Measurements from ENCODE around the gene STAG3. TPM values are rescaled to one million over a fixed set of nuclear protein-coding genes. Genes with fewer than 3 reads are reported as not detected.

The STAG3 gene
- total and polyA plus RNA-seq, 2 experiments from 2014 or later: 4.6 to 4.7 TPM

DNA sequence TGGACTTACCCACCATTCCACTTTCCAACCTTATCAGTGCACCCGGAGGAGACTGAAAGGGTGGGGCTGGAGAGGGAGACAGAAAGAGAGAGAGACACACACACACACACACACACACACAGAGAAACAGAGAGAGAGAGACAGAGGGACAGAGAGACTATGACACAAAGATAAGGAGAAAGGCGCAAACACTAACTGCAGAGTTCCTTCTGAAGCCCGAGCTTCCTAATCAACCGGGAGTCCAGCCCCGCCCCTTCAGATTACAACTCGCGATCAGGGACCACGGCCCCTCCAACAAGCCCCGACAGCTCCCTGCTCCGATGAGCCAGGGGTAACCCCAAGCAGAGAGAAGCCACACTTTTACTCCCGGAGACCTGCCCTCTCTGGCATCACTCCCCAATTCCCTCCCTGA lies 9.8 kb upstream of the STAG3 start:
- H3K9me3 Mint-ChIP-seq: no peaks in the 10 kb centered on the region

More for the DNA sequence above, 9.8 kb upstream of the STAG3 start:
- Mint-ChIP-seq H3K27me3 (ENCODE audit: insufficient read depth, low read depth, poor library complexity) (peaks cover 43% of the 10 kb centered on the region), H3K4me1 (peaks cover 50% of the 10 kb centered on the region), H3K27ac (no peak overlapping the region), H3K36me3 (ENCODE audit: low read depth) (no peaks in the 10 kb centered on the region; the same call in 2 of the 3 replicates), H3K4me3 (peak overlapping the region; percentile 83)
- H3K27ac ChIP-seq (ENCODE audit: low read depth): no peak overlapping the region
- peaks cover 28% of the 10 kb centered on the region for H3F3A ChIP-seq (replicated peaks; ENCODE audit: low read depth)
- peak overlapping the region; percentile 57 for H2AFZ ChIP-seq
- H3K4me3 ChIP-seq: peak overlapping the region; percentile 73
- no peaks in the 10 kb centered on the region for H3K79me2 ChIP-seq (replicated peaks; ENCODE audit: insufficient read depth)
- DNase-seq (ENCODE audit: low spot score) (peak; percentile 63), ATAC-seq (peak; percentile 4)
- peaks cover 16% of the 10 kb centered on the region for H3K27me3 ChIP-seq (ENCODE audit: insufficient read depth)
- no peak for TF ChIP-seq CREB1 (CRISPR knock-in tag; IDR thresholded peaks at IDR 0.05; ENCODE audit: low read depth)
- TF ChIP-seq, protein P1, sequence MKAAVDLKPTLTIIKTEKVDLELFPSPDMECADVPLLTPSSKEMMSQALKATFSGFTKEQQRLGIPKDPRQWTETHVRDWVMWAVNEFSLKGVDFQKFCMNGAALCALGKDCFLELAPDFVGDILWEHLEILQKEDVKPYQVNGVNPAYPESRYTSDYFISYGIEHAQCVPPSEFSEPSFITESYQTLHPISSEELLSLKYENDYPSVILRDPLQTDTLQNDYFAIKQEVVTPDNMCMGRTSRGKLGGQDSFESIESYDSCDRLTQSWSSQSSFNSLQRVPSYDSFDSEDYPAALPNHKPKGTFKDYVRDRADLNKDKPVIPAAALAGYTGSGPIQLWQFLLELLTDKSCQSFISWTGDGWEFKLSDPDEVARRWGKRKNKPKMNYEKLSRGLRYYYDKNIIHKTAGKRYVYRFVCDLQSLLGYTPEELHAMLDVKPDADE (IDR thresholded peaks at IDR 0.05): no peak
- TF ChIP-seq, protein P2, sequence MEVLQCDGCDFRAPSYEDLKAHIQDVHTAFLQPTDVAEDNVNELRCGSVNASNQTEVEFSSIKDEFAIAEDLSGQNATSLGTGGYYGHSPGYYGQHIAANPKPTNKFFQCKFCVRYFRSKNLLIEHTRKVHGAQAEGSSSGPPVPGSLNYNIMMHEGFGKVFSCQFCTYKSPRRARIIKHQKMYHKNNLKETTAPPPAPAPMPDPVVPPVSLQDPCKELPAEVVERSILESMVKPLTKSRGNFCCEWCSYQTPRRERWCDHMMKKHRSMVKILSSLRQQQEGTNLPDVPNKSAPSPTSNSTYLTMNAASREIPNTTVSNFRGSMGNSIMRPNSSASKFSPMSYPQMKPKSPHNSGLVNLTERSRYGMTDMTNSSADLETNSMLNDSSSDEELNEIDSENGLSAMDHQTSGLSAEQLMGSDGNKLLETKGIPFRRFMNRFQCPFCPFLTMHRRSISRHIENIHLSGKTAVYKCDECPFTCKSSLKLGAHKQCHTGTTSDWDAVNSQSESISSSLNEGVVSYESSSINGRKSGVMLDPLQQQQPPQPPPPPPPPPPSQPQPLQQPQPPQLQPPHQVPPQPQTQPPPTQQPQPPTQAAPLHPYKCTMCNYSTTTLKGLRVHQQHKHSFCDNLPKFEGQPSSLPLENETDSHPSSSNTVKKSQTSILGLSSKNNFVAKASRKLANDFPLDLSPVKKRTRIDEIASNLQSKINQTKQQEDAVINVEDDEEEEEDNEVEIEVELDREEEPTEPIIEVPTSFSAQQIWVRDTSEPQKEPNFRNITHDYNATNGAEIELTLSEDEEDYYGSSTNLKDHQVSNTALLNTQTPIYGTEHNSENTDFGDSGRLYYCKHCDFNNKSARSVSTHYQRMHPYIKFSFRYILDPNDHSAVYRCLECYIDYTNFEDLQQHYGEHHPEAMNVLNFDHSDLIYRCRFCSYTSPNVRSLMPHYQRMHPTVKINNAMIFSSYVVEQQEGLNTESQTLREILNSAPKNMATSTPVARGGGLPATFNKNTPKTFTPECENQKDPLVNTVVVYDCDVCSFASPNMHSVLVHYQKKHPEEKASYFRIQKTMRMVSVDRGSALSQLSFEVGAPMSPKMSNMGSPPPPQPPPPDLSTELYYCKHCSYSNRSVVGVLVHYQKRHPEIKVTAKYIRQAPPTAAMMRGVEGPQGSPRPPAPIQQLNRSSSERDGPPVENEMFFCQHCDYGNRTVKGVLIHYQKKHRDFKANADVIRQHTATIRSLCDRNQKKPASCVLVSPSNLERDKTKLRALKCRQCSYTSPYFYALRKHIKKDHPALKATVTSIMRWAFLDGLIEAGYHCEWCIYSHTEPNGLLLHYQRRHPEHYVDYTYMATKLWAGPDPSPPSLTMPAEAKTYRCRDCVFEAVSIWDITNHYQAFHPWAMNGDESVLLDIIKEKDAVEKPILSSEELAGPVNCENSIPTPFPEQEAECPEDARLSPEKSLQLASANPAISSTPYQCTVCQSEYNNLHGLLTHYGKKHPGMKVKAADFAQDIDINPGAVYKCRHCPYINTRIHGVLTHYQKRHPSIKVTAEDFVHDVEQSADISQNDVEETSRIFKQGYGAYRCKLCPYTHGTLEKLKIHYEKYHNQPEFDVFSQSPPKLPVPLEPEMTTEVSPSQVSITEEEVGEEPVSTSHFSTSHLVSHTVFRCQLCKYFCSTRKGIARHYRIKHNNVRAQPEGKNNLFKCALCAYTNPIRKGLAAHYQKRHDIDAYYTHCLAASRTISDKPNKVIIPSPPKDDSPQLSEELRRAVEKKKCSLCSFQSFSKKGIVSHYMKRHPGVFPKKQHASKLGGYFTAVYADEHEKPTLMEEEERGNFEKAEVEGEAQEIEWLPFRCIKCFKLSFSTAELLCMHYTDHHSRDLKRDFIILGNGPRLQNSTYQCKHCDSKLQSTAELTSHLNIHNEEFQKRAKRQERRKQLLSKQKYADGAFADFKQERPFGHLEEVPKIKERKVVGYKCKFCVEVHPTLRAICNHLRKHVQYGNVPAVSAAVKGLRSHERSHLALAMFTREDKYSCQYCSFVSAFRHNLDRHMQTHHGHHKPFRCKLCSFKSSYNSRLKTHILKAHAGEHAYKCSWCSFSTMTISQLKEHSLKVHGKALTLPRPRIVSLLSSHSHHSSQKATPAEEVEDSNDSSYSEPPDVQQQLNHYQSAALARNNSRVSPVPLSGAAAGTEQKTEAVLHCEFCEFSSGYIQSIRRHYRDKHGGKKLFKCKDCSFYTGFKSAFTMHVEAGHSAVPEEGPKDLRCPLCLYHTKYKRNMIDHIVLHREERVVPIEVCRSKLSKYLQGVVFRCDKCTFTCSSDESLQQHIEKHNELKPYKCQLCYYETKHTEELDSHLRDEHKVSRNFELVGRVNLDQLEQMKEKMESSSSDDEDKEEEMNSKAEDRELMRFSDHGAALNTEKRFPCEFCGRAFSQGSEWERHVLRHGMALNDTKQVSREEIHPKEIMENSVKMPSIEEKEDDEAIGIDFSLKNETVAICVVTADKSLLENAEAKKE (CRISPR knock-in tag; IDR thresholded peaks at IDR 0.05): no peak
- TF ChIP-seq ZNF114 (CRISPR knock-in tag; IDR thresholded peaks at IDR 0.05): no peak
- no peak for TF ChIP-seq EZH2 (IDR thresholded peaks at IDR 0.05; ENCODE audit: low read depth, unreplicated experiment)
- TF ChIP-seq, protein P3, sequence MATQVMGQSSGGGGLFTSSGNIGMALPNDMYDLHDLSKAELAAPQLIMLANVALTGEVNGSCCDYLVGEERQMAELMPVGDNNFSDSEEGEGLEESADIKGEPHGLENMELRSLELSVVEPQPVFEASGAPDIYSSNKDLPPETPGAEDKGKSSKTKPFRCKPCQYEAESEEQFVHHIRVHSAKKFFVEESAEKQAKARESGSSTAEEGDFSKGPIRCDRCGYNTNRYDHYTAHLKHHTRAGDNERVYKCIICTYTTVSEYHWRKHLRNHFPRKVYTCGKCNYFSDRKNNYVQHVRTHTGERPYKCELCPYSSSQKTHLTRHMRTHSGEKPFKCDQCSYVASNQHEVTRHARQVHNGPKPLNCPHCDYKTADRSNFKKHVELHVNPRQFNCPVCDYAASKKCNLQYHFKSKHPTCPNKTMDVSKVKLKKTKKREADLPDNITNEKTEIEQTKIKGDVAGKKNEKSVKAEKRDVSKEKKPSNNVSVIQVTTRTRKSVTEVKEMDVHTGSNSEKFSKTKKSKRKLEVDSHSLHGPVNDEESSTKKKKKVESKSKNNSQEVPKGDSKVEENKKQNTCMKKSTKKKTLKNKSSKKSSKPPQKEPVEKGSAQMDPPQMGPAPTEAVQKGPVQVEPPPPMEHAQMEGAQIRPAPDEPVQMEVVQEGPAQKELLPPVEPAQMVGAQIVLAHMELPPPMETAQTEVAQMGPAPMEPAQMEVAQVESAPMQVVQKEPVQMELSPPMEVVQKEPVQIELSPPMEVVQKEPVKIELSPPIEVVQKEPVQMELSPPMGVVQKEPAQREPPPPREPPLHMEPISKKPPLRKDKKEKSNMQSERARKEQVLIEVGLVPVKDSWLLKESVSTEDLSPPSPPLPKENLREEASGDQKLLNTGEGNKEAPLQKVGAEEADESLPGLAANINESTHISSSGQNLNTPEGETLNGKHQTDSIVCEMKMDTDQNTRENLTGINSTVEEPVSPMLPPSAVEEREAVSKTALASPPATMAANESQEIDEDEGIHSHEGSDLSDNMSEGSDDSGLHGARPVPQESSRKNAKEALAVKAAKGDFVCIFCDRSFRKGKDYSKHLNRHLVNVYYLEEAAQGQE (IDR thresholded peaks at IDR 0.05; ENCODE audit: unreplicated experiment): no peak
- TF ChIP-seq, protein P4, sequence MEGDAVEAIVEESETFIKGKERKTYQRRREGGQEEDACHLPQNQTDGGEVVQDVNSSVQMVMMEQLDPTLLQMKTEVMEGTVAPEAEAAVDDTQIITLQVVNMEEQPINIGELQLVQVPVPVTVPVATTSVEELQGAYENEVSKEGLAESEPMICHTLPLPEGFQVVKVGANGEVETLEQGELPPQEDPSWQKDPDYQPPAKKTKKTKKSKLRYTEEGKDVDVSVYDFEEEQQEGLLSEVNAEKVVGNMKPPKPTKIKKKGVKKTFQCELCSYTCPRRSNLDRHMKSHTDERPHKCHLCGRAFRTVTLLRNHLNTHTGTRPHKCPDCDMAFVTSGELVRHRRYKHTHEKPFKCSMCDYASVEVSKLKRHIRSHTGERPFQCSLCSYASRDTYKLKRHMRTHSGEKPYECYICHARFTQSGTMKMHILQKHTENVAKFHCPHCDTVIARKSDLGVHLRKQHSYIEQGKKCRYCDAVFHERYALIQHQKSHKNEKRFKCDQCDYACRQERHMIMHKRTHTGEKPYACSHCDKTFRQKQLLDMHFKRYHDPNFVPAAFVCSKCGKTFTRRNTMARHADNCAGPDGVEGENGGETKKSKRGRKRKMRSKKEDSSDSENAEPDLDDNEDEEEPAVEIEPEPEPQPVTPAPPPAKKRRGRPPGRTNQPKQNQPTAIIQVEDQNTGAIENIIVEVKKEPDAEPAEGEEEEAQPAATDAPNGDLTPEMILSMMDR (conservative IDR thresholded peaks at IDR 0.05; ENCODE audit: low read depth in 2 of 2): no peak
- TF ChIP-seq JUNB (IDR thresholded peaks at IDR 0.05; ENCODE audit: unreplicated experiment): no peak
- TF ChIP-seq STAT1 (IDR thresholded peaks at IDR 0.05; ENCODE audit: unreplicated experiment): no peak
- TF ChIP-seq EZH2phosphoT487 (IDR thresholded peaks at IDR 0.05; ENCODE audit: unreplicated experiment): no peak
- TF ChIP-seq POLR2AphosphoS5 (IDR thresholded peaks at IDR 0.05; ENCODE audit: low read depth): no peak
- TF ChIP-seq NANOG (IDR thresholded peaks at IDR 0.05; ENCODE audit: borderline replicate concordance): no peak
- TF ChIP-seq ZNF331 (CRISPR knock-in tag; IDR thresholded peaks at IDR 0.05; ENCODE audit: low read depth): no peak
- peaks cover 35% of the 10 kb centered on the region for H3K4me1 ChIP-seq (ENCODE audit: insufficient read depth)
- H4K20me1 ChIP-seq (replicated peaks; ENCODE audit: insufficient read depth): no peaks in the 10 kb centered on the region; the same call in 1 of the 2 replicates
- peak overlapping the region; percentile 90 for H3K4me2 ChIP-seq
- H3K9me2 ChIP-seq (ENCODE audit: insufficient read depth): no peaks in the 10 kb centered on the region
- no peaks in the 10 kb centered on the region for H3K36me3 ChIP-seq (ENCODE audit: insufficient read depth)

Data from GM23338 (cell line).